Measurements from ENCODE around the gene AQP1.
A peak's percentile ranks its signal among the peaks of the same experiment; 100 is the strongest.

The AQP1 gene

DNA sequence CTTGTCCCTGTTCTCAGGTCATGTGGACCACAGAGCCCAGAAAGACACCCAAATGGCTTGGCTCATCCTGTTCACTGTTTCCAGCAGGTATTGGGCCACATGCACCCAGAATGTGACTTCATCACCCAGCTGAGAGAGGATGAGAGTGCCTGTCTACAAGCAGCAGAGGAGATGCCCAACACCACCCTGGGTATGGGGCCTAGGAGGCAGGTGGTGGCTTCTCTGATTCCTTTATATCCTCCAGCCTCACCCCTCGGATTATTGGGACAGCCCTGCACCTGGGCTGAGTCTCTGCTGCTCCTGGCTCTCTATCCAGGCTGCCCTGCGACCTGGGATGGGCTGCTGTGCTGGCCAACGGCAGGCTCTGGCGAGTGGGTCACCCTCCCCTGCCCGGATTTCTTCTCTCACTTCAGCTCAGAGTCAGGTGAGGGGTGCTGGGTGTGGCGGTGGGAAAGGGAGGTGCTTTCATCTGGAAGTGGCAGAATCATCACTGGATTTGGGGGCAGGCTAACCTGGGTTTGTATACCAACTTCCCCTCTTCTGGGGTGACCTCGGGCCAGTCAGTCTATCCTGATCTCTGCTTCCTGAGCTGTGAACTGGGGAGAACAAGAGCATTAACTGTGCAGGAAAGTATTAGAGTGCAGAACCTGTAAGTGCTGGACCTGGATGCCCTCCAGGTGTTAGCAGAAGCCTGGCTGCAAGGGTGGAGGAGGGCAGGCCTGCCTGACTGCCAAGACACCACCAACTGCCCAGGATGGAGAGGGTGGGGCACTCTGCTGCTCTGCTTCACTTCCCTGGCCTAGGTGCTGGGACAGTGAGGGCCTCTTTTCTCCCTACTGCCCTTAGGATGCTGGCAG, 57.3 kb downstream of the AQP1 start:
- H3K4me3 ChIP-seq (ENCODE audit: control insufficient read depth, low read depth, low read length): no peak overlapping the region
- TF ChIP-seq, protein P1, sequence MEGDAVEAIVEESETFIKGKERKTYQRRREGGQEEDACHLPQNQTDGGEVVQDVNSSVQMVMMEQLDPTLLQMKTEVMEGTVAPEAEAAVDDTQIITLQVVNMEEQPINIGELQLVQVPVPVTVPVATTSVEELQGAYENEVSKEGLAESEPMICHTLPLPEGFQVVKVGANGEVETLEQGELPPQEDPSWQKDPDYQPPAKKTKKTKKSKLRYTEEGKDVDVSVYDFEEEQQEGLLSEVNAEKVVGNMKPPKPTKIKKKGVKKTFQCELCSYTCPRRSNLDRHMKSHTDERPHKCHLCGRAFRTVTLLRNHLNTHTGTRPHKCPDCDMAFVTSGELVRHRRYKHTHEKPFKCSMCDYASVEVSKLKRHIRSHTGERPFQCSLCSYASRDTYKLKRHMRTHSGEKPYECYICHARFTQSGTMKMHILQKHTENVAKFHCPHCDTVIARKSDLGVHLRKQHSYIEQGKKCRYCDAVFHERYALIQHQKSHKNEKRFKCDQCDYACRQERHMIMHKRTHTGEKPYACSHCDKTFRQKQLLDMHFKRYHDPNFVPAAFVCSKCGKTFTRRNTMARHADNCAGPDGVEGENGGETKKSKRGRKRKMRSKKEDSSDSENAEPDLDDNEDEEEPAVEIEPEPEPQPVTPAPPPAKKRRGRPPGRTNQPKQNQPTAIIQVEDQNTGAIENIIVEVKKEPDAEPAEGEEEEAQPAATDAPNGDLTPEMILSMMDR (conservative IDR thresholded peaks at IDR 0.05; ENCODE audit: control insufficient read depth, insufficient read depth, low read depth, low read length): no peak
- no peak for DNase-seq (ENCODE audit: low read depth)

DNA sequence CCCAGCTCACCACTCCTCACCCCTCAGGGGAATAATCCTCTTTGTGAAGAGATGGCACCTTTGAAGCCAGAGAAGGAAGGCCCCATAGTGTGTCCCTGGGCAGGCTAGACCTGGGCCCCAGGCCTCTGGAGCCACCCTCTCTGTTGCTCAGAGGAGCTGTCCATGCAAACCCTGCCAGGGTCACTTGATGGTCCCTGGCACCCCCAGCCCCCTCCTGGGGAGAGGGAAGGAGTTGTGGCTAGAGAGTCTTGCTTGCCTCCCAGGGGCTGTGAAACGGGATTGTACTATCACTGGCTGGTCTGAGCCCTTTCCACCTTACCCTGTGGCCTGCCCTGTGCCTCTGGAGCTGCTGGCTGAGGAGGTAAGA, 57.9 kb downstream of the AQP1 start:
- TF ChIP-seq, protein P1 (conservative IDR thresholded peaks at IDR 0.05; ENCODE audit: control insufficient read depth, insufficient read depth, low read depth, low read length): no peak
- H3K4me3 ChIP-seq (ENCODE audit: control insufficient read depth, low read depth, low read length): no peak overlapping the region
- no peak for DNase-seq (ENCODE audit: low read depth)

DNA sequence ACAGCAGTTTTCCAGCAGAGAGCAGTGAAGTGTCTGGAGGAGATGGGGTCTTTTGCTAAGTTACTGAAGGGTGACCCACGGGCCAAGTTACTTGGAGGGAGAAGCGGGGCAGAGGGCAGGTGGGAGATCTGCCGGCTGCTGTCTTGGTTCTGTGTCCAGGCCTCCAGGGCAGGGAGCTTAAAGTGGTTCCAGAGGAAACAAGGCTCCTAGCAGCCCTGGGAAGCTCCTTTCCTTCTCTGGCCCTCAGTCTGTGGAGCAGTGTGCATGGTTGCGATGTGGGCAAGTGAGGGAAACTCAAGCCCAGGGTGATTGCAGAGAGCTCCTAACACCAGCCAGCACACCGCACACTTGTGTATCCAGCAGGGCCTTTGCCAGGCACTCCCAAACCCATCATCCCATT, 58.4 kb downstream of the AQP1 start:
- H3K4me3 ChIP-seq (ENCODE audit: control insufficient read depth, low read depth, low read length): no peak overlapping the region
- DNase-seq (ENCODE audit: low read depth): no peak
- TF ChIP-seq, protein P1 (conservative IDR thresholded peaks at IDR 0.05; ENCODE audit: control insufficient read depth, insufficient read depth, low read depth, low read length): no peak

DNA sequence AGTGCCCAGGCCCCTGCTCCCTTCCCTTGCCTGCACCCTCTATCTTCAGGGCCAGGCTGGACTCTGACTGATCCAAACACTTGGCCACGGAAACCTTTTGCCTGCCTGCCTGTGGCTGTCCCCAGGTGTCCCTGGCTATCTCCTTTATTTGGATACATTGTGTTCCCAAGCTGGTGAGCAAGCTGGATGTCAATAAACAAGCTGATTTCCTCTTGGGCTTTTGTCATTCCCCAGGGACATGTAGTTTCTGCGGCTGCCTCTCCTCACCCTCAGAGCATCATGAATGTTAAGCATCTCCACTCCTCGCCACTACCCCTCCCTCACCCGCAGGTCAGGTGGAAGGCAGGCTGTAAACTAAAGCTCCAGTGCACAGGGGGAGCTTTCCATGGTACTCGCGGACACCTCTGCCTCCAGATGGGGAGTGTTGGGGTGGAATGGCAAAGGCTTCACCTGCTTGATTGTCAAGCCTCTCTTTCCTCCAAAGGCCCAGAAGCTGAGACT, 59.0 kb downstream of the AQP1 start:
- peak; percentile 4 for DNase-seq (ENCODE audit: low read depth)
- no peak overlapping the region for H3K4me3 ChIP-seq (ENCODE audit: control insufficient read depth, low read depth, low read length)
- TF ChIP-seq, protein P1 (conservative IDR thresholded peaks at IDR 0.05; ENCODE audit: control insufficient read depth, insufficient read depth, low read depth, low read length): no peak

GRCh38 chr7:30971440-30971839, 59.8 kb downstream of the AQP1 start:
- TF ChIP-seq, protein P1 (conservative IDR thresholded peaks at IDR 0.05; ENCODE audit: control insufficient read depth, insufficient read depth, low read depth, low read length): no peak
- no peak overlapping the region for H3K4me3 ChIP-seq (ENCODE audit: control insufficient read depth, low read depth, low read length)
- DNase-seq (ENCODE audit: low read depth): no peak

DNA sequence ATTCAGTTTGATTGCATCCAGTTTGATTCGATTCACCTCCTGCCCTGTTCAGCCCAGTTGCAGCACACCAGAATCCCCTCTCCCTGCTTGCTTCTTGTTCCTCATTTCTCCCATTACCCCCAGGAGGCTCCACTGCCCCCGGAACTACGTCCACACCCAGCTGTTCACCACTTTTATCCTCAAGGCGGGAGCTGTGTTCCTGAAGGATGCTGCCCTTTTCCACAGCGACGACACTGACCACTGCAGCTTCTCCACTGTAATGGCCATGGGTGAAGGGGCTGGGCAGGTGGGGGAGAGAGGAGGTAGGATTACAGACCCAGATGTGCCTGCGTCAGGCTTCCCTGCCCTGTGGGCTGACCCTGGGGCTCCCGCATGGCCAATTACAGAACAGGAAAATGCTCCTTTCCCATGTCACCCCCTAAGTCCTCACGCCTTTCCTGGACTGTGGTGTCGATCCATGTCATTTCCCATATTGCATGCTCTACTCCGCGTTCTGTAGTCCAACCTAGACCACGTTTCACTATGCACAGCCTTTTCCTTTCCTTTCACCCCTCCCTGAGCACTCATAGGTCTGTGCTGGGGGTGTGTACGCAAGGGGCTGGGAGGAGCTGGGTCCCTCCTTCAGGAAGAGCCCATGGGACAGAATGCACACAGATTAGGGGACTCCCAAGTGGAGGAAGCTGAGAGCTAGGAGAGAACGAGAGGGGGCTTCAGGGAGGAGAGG, 60.3 kb downstream of the AQP1 start:
- no peak for DNase-seq (ENCODE audit: low read depth)
- TF ChIP-seq, protein P1 (conservative IDR thresholded peaks at IDR 0.05; ENCODE audit: control insufficient read depth, insufficient read depth, low read depth, low read length): no peak
- H3K4me3 ChIP-seq (ENCODE audit: control insufficient read depth, low read depth, low read length): no peak overlapping the region
